Panc1 (cell line): ENCODE data around the gene CPSF4.

Experiments used
- POLR2AphosphoS5 ChIP-seq: IDR thresholded peaks from 2 replicates; pipeline ENCODE4 v1.6.1; 2012; ENCODE audit warnings: mild to moderate bottlenecking, low read depth, low read length, moderate library complexity
- REST ChIP-seq, 2 experiments: IDR thresholded peaks; 2 replicates each; pipeline ENCODE4 v1.6.1; 2011 to 2012; ENCODE audit warnings: low read depth in 2 of 2, control low read depth in 1 of 2, low read length in 1 of 2, mild to moderate bottlenecking in 1 of 2, moderate library complexity in 1 of 2; ENCODE audit not compliant: insufficient read depth in 1 of 2
- SIN3A ChIP-seq: IDR thresholded peaks from 2 replicates; pipeline ENCODE4 v1.6.1; 2012; ENCODE audit warnings: low read depth, mild to moderate bottlenecking, low read length, moderate library complexity, borderline replicate concordance; ENCODE audit not compliant: insufficient read depth
- TF ChIP-seq, protein P1 (sequence below): fragments of 450-650 bp; IDR thresholded peaks from 2 replicates; pipeline ENCODE4 v1.5.1; 2017; ENCODE audit warnings: mild to moderate bottlenecking

- TF ChIP-seq, protein P1, sequence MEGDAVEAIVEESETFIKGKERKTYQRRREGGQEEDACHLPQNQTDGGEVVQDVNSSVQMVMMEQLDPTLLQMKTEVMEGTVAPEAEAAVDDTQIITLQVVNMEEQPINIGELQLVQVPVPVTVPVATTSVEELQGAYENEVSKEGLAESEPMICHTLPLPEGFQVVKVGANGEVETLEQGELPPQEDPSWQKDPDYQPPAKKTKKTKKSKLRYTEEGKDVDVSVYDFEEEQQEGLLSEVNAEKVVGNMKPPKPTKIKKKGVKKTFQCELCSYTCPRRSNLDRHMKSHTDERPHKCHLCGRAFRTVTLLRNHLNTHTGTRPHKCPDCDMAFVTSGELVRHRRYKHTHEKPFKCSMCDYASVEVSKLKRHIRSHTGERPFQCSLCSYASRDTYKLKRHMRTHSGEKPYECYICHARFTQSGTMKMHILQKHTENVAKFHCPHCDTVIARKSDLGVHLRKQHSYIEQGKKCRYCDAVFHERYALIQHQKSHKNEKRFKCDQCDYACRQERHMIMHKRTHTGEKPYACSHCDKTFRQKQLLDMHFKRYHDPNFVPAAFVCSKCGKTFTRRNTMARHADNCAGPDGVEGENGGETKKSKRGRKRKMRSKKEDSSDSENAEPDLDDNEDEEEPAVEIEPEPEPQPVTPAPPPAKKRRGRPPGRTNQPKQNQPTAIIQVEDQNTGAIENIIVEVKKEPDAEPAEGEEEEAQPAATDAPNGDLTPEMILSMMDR, result no peak
- TF ChIP-seq POLR2AphosphoS5 (no peak), REST (IDR thresholded peaks at IDR 0.05; ENCODE audit: insufficient read depth in 1 of 2, low read depth in 2 of 2, low read length in 1 of 2) (no peak), SIN3A (no peak)
Observed at GRCh38 chr7:99404977-99405320, 33.8 kb upstream of the CPSF4 start.
